K562 treated with DMSO at 1 percent for 12 hours (cell line): Measurements from ENCODE around the gene CEACAM7. TPM values are rescaled to one million over a fixed set of nuclear protein-coding genes. Genes with fewer than 3 reads are reported as not detected.

Experiments used
- total RNA-seq: library from RNA; unstranded; fragments of 300-600 nt; gene quantifications from 2 replicates; pipeline ENCODE4 v1.2.3, GENCODE V29; 2022; ENCODE audit not compliant: insufficient read depth

The CEACAM7 gene
- total RNA-seq = not detected in 2 replicates

GRCh38 chr19:41688098-41688497 is at the start of gene CEACAM7:
TSS of gene CEACAM7 (minus strand) at chr19:41688270. CDS start at chr19:41688165, 105 bp downstream.

GRCh38 chr19:41708481-41708880 is 20.4 kb upstream of the CEACAM7 start, which contains the start of gene CEACAM5:
TSS of gene CEACAM5 (plus strand) at chr19:41708626. CDS start at chr19:41708732, 106 bp downstream.

GRCh38 chr19:41626877-41627276 is 61.2 kb downstream of the CEACAM7 start, which contains the start of gene CEACAM4:
TSS of gene CEACAM4 (minus strand) at chr19:41627074. CDS start at chr19:41626963, 111 bp downstream.

Other genes with a start within 250 kb of the CEACAM7 start
- 56.0 and 67.7 TPM in 2 replicates for gene DMAC2, start 248.4 kb downstream of the CEACAM7 start, total RNA-seq
- gene ERICH4, start 245.1 kb downstream of the CEACAM7 start, total RNA-seq = not detected in 2 replicates
- 1.4 and 1.6 TPM in 2 replicates for gene CEACAM21, start 112.1 kb downstream of the CEACAM7 start, total RNA-seq
- gene CEACAM4, start 61.2 kb downstream of the CEACAM7 start, total RNA-seq = not detected in 2 replicates
- gene CEACAM5, start 20.4 kb upstream of the CEACAM7 start, total RNA-seq = not detected in 2 replicates
- gene CEACAM6, start 67.3 kb upstream of the CEACAM7 start, total RNA-seq = not detected in 2 replicates
- not detected in 2 replicates for gene CEACAM3, start 108.3 kb upstream of the CEACAM7 start, total RNA-seq
- not detected in 2 replicates for gene LYPD4, start 156.4 kb upstream of the CEACAM7 start, total RNA-seq
- not detected in 2 replicates for gene DMRTC2, start 156.8 kb upstream of the CEACAM7 start, total RNA-seq
- gene RPS19, start 172.0 kb upstream of the CEACAM7 start, total RNA-seq = 3,742 and 5,945 TPM in 2 replicates
- gene CD79A, start 189.0 kb upstream of the CEACAM7 start, total RNA-seq = not detected in 2 replicates
- 83.2 and 94.1 TPM in 2 replicates for gene ARHGEF1, start 194.9 kb upstream of the CEACAM7 start, total RNA-seq
- 0.41 and 0.53 TPM in 2 replicates for gene ERFL, start 240.2 kb upstream of the CEACAM7 start, total RNA-seq